Embryonic facial prominence (tissue), 1 donor: ENCODE results near the gene FHOD3.

Experiments used
- DNase-seq: peaks from one replicate; pipeline ENCODE4 v3.0.0-alpha.2; 2016; ENCODE audit errors: extremely low spot score

Gene FHOD3

GRCh38 chr18:36296650-36297416, 680 bp upstream of the FHOD3 start:
- DNase-seq: peak; percentile 79

- no peak for DNase-seq
Observed at GRCh38 chr18:36298126-36298741, 721 bp downstream of the FHOD3 start.

- no peak for DNase-seq
Observed at GRCh38 chr18:36299015-36299414, 1.5 kb downstream of the FHOD3 start.

GRCh38 chr18:36300211-36300610, 2.7 kb downstream of the FHOD3 start:
- DNase-seq: no peak

DNA sequence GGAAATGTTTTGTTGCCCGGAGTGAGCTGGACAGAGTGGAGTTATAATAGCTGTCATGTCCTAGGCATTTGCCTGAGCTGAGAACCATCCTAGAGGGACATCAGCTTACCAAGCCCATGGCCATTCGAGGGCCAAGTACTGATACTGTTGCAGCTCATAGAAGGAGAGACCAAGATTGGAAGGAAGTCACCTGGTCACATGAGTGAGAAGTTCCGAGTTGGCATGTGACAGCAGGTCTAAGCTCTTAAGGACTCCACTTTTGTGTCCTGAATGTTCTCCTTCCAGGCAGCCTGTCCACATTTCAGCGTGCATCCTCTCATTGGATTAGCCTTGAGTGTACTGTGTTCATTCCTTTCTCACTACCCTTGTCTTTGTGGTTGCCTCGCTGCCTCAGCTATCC, 4.4 kb downstream of the FHOD3 start:
- no peak for DNase-seq

GRCh38 chr18:36302676-36303075, 5.2 kb downstream of the FHOD3 start:
- DNase-seq: no peak

DNA sequence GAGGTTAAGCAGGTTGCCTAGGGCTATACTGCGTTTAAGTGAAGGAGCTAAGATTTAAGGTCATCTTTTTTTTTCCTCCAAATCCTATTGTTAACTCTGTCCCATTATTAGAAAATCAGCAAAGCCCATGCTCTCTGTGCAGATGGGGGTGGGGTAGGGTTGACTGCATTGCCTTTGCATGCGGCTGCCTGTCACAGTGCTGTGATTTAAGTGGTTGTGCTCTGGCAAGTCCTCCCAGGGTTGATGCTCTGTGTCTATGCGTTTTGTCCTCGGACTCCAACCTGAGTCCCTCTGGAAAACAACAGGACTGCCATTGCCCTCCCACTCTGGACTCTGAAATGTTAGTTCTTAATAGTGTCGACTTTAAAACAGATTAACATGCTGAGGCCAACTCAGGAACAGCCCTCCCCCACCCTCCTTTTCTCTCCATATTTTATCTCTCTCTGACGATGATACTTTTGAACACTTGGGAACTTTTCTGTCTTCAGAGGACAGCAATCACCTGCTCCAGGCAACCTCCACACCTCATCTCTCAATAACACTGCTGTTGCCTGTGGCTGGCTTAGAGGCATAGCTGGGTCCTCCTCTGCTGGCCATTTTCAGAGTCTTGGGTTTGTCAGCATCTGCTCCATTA, 5.8 kb downstream of the FHOD3 start:
- no peak for DNase-seq

GRCh38 chr18:36304723-36305122, 7.2 kb downstream of the FHOD3 start:
- DNase-seq: no peak

GRCh38 chr18:36305375-36305774, 7.9 kb downstream of the FHOD3 start:
- DNase-seq: no peak

- no peak for DNase-seq
Observed at GRCh38 chr18:36307513-36307912, 10.0 kb downstream of the FHOD3 start.

GRCh38 chr18:36308711-36309435, 11.4 kb downstream of the FHOD3 start:
- no peak for DNase-seq

GRCh38 chr18:36309436-36310391, 12.2 kb downstream of the FHOD3 start:
- no peak for DNase-seq

GRCh38 chr18:36311026-36311570, 13.6 kb downstream of the FHOD3 start:
- no peak for DNase-seq

DNA sequence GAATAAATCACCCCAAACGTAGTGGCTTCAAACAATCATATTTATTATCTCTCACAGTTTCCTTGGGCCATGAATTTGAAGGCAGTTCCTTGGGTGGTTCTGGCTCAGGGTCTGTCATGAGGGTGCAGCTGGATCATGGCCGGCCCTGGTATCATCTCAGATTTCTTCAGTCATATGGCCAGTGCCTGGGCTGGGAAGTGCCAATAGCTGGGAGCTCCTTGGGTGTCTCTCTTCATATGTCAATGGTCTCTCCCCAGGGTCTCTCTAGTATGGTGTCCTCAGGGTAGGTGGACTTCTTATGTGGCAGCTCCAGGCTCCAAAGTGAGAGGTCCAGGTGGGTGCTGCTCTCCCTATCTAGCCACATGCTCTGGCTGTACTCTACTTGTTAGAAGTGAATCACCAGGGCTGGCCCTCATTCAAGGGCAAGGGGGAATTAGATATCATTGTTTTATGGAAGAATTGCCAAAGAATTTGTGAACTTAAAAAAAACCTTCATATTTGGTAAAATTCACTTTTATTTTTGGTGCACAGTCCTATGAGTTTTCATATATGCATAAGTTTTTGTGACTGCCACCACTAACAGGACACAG, 15.4 kb downstream of the FHOD3 start:
- no peak for DNase-seq

DNA sequence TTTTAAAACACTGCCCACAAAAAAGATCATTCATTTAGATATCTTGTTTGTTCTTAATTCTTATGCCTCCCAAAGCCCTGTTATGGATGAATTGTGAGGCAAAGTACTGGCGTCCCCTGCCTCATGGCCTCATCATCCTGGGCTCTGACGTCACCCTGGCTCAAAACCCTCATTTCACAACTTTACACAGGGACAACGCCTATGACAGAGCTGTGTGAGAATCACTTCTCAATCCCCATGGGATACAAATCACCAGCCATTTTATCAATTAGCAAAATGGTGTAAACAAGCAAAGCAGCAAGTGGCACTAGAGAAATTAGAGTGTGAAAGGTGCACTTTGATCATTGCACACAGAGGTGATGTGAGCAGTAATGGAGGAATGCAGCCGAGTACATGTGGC, 16.6 kb downstream of the FHOD3 start:
- no peak for DNase-seq

GRCh38 chr18:36314754-36315153, 17.2 kb downstream of the FHOD3 start:
- DNase-seq: no peak

GRCh38 chr18:36315736-36316135, 18.2 kb downstream of the FHOD3 start:
- no peak for DNase-seq

DNA sequence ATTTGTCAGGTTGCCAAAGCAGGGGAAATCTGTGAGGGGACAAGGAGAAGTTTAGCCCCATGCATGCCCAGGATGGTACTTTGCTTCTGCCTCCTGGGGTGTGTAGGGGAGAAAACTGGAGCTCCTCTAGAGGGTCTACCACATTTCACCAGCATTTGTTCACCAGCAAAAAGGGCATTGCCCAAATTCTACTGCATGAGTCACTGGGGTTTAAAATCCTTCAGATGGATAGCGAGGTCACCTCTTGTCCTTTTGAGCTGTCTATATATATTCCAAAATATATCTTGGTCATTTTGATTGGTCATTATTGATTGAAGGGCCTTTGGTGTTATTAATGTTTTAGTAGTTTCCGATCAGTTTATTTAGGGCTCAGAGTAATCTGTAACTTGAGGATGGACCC, 18.7 kb downstream of the FHOD3 start:
- no peak for DNase-seq

- DNase-seq: no peak
Observed at GRCh38 chr18:36321658-36322407, 24.3 kb downstream of the FHOD3 start.

DNA sequence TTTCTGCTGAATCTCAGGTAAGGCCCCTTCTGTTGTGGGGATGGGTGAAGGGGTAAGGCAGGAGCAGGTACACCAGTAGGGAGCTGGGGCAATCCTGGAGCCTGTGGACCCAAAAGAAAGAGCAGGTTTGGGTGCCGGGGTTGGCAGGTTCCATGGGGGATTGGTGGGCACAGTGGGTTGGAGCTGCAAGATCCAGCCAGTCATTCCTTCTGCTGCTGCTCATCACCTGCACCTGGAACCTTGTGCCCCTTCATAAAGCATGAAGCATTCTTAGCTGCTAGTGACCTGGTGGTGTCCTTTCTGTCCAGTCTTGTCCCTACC, 24.9 kb downstream of the FHOD3 start:
- no peak for DNase-seq
